Activated naive CD4-positive, alpha-beta T cell treated with anti-CD3 and anti-CD28 coated beads, Interleukin-2, amount 50 U/mL, for 72 hours (primary cell): ENCODE measurements around the gene EXOSC2. TPM values are rescaled to one million over a fixed set of nuclear protein-coding genes. Genes with fewer than 3 reads are reported as not detected.

Experiments used
- ATAC-seq, 2 donors: fragments of 150-1000 bp; cut with Tn5 transposase; 2 replicates each; pipeline ENCODE4 v1.10.0; 2021; ENCODE audit warnings: mild to moderate bottlenecking in 2 of 2, moderate library complexity in 2 of 2
- DNase-seq, 2 donors: peaks; one replicate each; pipeline ENCODE4 v3.0.0; 2021 to 2022; ENCODE audit warnings: low spot score in 2 of 2
- H3K27ac Mint-ChIP-seq, 2 donors: one replicate each; pipeline ENCODE4 v1.8.0; 2022; ENCODE audit warnings: mild to moderate bottlenecking in 2 of 2, mixed read lengths in 2 of 2
- H3K36me3 Mint-ChIP-seq, 2 donors: one replicate each; pipeline ENCODE4 v1.8.0; 2022; ENCODE audit warnings: mixed read lengths in 2 of 2
- H3K9me3 Mint-ChIP-seq, 2 donors: one replicate each; pipeline ENCODE4 v1.8.0; 2022; ENCODE audit warnings: mixed read lengths in 2 of 2
- total RNA-seq, 2 donors: library from RNA; stranded (reverse); gene quantifications; one replicate each; pipeline ENCODE4 v1.2.3, GENCODE V29; 2022

Gene EXOSC2
- total RNA-seq, 2 donors from 2014 or later: 68.8 to 84.8 TPM

DNA sequence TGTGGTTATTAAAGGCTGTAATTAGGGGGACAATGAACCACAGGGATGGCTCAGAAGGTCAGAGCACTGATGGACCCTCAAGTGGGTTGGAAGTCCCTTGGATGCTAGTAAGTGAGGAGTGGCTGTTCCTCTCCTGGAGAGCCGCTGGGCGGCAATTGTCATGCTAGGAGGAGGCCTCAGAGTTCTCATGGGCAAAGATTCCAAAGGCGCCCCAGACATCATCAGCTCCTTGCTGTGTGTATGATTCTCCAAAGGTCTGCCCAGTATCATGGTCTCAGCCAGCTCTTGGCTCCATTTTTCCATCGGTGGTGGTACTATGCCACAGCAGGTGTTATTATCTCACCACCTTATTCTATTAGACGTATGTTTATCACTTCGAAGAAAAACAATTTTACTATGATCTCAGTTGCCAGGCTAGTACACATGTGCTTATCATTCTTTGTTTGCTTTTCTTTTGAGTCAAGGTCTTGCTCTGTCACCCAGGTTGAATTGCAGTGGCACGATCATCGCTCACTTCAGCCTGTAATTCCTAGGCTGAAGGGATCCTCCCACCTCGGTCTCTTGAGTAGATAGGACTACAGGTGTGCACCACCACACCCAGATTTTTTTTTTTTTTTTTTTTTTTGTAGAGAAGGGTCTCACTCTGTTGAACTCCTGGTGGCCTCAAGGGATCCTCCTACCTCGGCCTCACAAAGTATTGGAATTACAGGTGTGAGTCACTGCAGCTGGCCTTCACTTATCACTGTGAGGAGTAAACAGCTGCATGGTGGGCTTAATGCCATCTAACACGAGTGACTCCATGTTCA, 46.8 kb downstream of the EXOSC2 start:
- Mint-ChIP-seq H3K9me3 (no peaks in the 10 kb centered on the region), H3K27ac (peak overlapping the region in 1 of 2 donors; percentile 60), H3K36me3 (no peaks in the 10 kb centered on the region)
- no peak for ATAC-seq
- no peak for DNase-seq

DNA sequence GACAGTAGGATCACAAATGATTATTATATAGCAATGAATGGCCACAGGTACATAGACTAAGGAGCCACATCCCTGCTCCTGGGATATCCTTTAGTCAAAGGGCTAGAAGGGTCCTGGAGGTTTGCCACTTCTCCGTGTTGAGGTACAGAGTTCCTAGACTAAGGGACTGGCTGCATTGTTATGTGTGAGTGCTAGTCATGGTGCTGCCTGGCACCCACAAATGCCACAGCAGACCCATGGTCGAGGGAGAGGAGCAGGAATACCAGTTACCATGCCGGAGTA, 47.4 kb downstream of the EXOSC2 start:
- no peak for DNase-seq
- Mint-ChIP-seq H3K36me3 (no peaks in the 10 kb centered on the region), H3K27ac (no peak overlapping the region), H3K9me3 (no peaks in the 10 kb centered on the region)
- no peak for ATAC-seq

DNA sequence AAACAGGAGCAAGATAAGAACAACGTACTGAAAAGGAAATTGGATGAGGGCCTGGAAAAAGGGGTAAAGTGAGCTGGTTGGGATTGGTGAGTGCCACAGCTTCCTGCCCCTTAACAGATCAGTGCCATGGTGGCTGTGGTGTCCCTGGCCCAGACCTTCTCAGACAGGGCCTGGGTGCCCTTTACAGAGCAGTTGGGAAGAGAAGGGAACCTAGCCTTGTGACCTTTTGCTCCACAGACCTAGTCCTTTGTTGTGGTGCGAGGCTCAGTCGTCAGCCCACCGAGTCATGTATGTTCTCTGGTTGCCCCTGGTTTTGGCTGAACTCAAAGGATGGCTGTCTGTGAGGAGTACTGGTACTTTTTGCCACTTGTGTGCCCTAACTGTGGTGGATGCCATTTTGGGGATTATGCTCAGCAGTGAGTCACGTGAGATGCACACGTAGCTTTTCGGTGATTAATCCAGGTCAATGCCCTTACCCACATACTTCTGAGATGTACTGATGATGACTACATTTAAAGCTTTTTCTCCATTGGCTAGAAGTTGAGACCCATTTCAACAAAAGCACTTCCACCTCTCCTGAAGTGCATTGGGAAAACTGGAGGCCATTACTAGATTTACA, 48.4 kb downstream of the EXOSC2 start:
- DNase-seq (peak in 1 of 2 donors; percentile 61), ATAC-seq (peak; percentile 69 to 91)
- Mint-ChIP-seq H3K9me3 (no peaks in the 10 kb centered on the region), H3K36me3 (no peaks in the 10 kb centered on the region), H3K27ac (peak overlapping the region in 1 of 2 donors; percentile 53)

DNA sequence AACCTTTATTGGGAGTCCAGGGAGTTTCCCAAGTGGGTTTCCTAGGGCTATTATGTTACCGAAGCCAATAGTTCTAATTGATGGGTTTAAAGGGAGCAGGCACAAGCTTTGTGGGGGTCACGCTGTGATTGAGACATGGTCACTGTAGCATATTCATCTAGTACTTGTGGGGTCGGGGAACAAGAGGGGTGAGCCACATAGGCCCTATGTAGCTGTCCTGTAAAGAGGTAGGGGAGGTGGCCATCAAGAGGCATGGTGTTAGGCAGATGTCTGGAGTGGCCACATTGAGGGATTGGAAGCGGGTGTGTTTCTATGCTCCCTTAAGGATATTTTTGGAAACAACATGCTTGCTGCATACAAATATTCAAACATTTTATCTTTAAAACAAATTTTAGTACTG, 50.1 kb downstream of the EXOSC2 start:
- DNase-seq (no peak), ATAC-seq (no peak)
- no peaks in the 10 kb centered on the region for H3K9me3 Mint-ChIP-seq
- no peak overlapping the region for H3K27ac Mint-ChIP-seq
- H3K36me3 Mint-ChIP-seq: no peaks in the 10 kb centered on the region

DNA sequence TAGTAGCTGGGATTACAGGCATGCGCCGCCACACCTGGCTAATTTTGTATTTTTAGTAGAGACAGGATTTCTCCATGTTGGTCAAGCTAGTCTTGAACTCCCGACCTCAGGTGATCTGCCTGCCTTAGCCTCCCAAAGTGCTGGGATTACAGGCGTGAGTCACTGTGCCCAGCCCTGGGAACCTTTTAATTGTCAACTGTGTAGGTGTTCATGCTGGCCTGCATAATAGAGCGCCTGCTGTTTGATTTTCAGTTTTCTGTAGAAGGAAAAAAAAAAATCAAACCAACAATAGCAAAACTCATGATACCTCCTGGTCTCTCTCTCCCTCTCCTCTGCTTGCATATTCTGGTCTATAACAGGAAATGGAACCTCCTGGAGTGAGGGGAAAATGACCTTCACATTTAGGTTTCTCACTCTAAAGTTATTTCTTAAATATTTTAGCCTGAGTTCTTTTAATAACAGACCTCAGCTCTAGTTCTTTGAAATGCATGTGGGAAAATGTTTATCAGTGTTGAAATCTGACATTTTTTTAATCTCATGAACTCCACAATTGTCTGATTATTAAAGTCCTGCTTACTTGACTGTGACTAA, 51.7 kb downstream of the EXOSC2 start:
- no peak for ATAC-seq
- Mint-ChIP-seq H3K36me3 (no peaks in the 10 kb centered on the region), H3K9me3 (no peaks in the 10 kb centered on the region), H3K27ac (no peak overlapping the region)
- no peak for DNase-seq

DNA sequence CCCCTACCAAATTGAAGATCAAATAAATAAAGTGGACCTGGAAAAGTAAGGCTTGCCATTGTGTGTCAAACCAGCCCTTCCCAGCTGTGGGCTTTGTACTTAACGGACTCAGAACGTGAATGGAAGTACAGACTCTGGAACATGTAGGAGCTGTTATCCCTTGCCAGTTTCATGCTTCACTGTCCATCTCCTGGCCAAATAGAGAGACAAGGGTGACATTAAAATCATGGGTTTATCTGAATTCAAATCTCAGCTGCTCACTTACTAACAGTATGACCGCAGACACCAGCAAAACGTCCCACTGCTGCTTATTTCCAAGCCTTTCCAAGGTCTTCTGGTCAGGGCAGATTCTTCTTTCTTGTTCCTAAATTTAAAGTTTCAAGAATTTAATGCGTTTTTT, 52.2 kb downstream of the EXOSC2 start:
- Mint-ChIP-seq H3K9me3 (no peaks in the 10 kb centered on the region), H3K36me3 (no peaks in the 10 kb centered on the region), H3K27ac (no peak overlapping the region)
- DNase-seq (no peak), ATAC-seq (no peak)

DNA sequence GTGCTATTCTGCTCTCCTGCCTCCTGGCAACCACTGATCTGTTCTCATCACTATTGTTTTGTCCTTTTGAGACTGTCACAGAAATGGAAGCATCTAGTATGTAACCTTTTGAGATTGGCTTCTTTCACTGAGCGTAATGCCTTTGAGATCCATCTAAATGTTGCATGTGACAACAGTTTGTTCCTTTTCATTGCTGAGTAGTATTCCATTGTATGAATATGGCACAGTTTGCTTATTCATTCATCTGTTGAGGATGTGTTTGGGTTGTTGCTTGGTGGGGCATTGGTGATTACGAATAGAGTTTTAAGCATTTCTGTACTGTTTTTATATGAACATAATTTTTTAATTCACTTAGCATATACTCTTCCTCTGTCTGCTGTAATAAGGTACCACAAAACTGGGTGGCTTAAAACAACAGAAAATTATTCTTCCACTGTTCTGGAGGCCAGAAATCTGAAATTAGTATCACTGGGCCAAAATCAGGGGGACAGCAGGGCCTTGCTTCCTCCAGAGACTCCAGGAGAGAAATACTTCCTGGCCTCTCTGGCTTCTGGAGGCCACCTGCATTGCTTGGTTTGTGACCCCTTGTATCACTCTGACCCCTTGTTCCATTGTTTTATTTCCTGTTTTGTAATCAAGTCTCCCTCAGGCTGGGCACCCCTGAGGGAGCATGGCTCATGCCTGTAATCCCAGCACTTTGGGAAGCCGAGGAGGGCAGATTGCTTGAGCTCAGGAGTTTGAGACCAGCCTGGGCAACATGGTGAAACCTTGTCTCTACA, 53.0 kb downstream of the EXOSC2 start:
- H3K36me3 Mint-ChIP-seq: no peaks in the 10 kb centered on the region
- no peak overlapping the region for H3K27ac Mint-ChIP-seq
- no peak for ATAC-seq
- H3K9me3 Mint-ChIP-seq: no peaks in the 10 kb centered on the region
- no peak for DNase-seq

DNA sequence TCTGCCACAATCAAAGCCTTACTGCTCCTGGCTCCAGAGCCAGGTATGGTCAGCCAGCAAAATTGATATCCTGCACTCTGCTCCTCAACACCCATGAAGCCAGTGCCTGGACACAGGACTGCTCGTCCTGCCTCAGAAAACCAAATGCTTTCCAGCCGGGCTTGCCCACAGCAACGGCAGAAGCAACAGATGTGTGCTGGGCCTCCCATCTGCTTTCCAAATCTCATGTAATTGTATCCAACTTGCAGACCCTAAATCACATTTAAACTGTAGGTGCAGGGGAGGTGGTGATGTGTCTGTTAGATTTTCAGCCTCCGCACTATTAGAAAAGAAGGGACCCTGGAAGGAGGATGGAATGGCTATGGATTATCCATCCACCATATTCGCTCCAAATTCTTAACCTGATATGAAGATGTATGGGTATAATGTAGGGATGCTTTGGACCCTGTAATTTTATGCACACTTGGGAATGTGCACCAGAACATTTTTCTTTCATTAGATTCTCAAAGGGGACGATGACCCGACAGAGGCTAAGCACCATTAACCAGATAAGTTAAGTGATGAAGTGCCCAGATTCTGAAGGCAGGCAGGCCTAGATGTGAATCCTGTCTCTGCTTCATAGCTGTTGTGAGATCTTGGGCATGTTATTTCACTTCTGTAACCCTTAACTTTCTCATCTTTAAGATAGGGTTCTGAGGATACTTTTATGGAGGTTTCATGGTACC, 58.2 kb downstream of the EXOSC2 start:
- Mint-ChIP-seq H3K27ac (no peak overlapping the region), H3K36me3 (no peaks in the 10 kb centered on the region), H3K9me3 (no peaks in the 10 kb centered on the region)
- ATAC-seq (no peak), DNase-seq (no peak)

Other genes starting within 250 kb of the EXOSC2 start
- gene ASS1, start 248.8 kb upstream of the EXOSC2 start, total RNA-seq: 1 to 10 TPM in 1 of 2 donors, under 1 TPM in 1; 0.91 to 6.1 TPM
- gene FUBP3, start 114.2 kb upstream of the EXOSC2 start, total RNA-seq: 10 to 100 TPM; 34.0 to 38.7 TPM
- gene PRDM12, start 29.2 kb upstream of the EXOSC2 start, total RNA-seq: not detected
- gene ABL1, start 141.5 kb downstream of the EXOSC2 start, total RNA-seq: 10 to 100 TPM; 24.4 to 35.0 TPM
- not detected for gene QRFP, start 203.0 kb downstream of the EXOSC2 start, total RNA-seq
- gene FIBCD1, start 245.5 kb downstream of the EXOSC2 start, total RNA-seq: not detected